Endometrial microvascular endothelial cells (primary cell): ENCODE measurements around the gene CPVL. TPM values are rescaled to one million over a fixed set of nuclear protein-coding genes. Genes with fewer than 3 reads are reported as not detected.

Experiments
- in situ Hi-C: cut with HindIII; loops from 2 replicates; pipeline ENCODE4 v1.10.0; 2017; ENCODE audit warnings: low sequenced_read_pairs, low pct_unique_long_range_greater_than_20kb; ENCODE audit errors: inconsistent ontology term
- total RNA-seq: library from RNA; depleted of rRNA; stranded (reverse); fragments of >200 nt; gene quantifications from one replicate; pipeline ENCODE4 v1.2.3, GENCODE V29; 2015; ENCODE audit errors: inconsistent ontology term

CPVL gene
- total RNA-seq, 1 donor from 2014 or later = not detected

- in situ Hi-C loops = no loop called here
Observed at GRCh38 chr7:29160080-29160479, 13.7 kb upstream of the CPVL start.

- in situ Hi-C loops = no loop called here
Observed at GRCh38 chr7:29158795-29159423, 12.6 kb upstream of the CPVL start.

GRCh38 chr7:29156907-29157452 lies 10.6 kb upstream of the CPVL start:
- in situ Hi-C loops = no loop called here

DNA sequence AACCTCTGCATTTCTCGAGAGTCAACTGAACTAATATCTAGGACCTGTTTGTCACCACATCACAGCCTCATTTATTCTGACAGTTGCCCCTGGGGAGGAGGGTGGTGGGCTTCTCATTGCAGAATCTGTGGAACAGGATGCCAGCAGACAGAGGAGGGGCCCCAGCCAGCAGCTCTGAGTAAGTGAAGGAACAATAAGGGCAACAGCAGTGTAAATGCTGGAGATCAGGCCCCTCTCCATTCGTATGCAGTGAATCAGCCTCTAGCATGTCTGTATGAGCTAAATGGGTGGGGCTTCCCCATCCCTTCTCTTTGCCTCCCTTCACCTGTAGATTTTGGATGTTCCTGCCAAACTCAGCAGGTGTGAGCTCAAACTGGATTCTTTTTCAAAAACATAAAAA lies 7.7 kb upstream of the CPVL start:
- in situ Hi-C loops = no loop called here

DNA sequence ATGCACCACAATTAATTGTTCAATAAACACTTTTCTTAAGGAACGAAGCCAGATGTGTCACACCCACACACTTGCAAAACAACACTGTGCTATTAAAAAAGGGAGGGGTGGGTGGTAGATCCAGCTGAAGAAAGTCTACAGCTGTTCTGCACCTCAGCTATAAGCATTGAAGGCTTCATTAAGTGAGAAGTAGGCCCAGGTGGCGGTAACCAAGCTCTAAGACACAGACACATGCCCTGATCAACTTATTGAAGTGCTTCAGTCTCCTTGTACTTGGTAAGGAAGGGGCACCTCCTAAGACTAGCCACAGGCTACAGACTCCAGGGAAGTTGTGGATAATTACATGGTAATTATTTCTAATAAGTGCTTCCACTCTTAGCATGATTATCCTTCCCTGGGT lies 4.5 kb upstream of the CPVL start:
- in situ Hi-C loops = no loop called here

DNA sequence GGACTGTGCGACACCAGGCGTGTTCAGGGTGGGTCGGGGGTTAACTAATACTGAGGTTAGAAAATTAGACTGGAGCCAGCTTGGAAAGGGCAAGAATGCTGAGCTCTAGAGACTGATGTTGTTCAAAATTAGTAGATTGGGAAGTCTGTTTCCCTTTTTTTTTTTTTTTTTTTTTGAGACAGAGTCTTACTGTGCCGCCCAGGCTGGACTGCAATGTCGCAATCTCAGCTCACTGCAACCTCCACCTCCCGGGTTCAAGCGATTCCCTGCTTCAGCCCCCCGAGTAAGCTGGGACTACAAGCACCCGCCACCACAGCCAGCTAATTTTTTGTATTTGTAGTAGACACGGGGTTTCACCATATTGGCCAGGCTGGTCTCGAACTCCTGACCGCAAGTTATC lies 2.7 kb upstream of the CPVL start:
- in situ Hi-C loops = no loop called here

DNA sequence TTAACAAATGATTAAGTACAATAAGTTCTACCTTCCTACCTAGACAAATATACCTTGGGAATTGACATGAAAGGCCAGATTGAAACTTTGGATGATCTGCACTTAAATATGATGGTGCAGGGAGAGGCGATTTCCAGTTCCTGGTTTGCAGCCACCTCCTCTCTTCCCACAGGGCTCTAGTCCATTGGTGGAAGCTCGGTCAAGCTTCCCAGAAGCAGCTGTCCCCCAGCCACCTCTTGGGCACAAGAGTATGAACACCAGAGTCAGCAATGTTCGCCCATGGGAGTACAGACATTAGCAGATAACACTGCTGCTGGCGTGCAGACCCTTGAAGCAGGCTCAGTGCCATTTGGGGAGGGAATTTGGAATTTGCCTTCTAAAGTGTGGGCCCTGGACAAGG lies 1.5 kb upstream of the CPVL start:
- in situ Hi-C loops = no loop called here

DNA sequence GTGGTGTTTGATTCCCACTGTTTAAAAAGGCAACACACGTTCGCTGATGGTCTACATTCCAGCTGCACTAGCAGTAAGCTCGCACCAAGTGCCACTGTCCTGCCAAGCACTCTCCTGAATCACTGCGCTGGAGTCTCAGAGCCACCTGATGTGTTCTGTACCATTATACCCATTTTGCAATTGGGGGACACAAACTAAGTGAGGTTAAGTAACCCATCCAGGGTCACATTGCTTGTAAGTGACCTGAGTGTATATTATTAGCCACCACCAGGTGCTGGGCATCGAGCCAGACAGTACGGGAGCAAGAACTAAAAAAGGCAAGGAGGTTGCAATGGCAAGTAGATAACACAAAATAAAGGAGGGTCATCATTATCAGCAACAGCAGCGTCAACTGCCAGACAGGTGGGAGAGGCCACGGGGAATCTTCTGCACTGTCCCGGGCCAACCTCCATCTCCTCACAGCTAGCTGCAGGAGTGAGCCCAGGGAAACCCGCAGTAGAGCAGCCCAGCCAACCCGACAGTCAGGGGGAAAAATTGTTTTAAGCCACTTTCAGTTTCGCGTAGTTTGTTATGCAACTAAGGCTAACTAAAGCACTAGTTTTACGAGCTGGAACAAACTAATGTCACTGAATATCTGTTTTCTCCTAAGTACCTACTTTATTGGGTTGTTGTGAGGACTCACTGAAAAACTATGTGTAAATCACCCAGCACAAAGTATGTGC lies 712 bp upstream of the CPVL start:
- in situ Hi-C loops = no loop called here

DNA sequence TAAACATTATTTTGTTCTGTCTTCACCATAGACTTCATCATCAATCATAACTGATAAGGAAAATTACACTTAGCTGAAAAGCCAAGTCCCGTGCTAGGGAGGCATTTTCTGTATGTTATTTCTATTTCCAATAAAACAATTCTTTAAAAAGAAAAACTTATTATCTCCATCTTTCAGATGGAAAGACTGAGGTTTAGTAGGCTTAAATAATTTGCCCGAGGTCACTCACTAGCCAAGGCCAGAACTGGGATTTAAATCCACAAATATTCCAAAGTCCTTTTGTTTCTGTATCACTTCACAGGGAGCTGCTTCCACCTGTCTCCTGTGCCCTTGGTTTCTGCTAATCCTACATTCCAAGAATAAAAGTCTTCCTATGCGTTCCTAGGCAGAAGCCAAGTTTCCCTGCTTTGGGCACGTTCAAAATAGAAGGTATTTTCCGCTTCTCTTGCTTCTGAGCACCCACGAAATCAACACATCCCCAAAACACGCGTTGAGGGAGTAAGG lies 732 bp downstream of the CPVL start:
- in situ Hi-C loops = no loop called here

- in situ Hi-C loops = no loop called here
Observed at GRCh38 chr7:29143751-29144150, 2.6 kb downstream of the CPVL start.

- in situ Hi-C loops = no loop called here
Observed at GRCh38 chr7:29142021-29142727, 4.2 kb downstream of the CPVL start.

DNA sequence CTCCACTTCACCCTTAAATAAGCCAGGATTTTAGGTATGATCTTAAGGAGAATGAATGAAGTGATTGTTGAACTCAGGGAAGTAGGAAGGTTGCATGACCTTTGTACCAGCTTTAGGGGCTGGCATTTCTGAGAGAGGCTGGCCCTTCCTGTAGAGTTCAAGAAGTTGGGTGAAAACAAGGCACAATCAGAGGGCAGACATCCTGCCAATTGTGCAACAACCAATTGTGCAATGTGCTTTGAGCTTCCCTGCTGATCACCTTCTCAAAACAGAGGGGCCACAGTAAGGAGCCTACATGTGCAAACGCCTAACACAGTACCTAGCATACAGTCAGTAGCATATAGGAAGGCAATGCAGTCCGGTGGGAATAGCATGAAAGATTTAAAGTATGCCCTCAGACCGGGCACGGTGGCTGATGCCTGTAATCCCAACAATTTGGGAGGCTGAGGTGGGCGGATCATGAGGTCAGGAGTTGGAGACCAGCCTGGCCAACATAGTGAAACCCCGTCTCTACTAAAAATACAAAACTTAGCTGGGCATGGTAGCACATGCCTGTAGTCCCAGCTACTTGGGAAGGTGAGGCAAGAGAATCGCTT lies 5.4 kb downstream of the CPVL start:
- in situ Hi-C loops = no loop called here

- in situ Hi-C loops = no loop called here
Observed at GRCh38 chr7:29139796-29140195, 6.5 kb downstream of the CPVL start.

- in situ Hi-C loops = no loop called here
Observed at GRCh38 chr7:29139191-29139590, 7.1 kb downstream of the CPVL start.

GRCh38 chr7:29138588-29138987 lies 7.7 kb downstream of the CPVL start:
- in situ Hi-C loops = no loop called here

- in situ Hi-C loops = no loop called here
Observed at GRCh38 chr7:29135846-29136245, 10.5 kb downstream of the CPVL start.

DNA sequence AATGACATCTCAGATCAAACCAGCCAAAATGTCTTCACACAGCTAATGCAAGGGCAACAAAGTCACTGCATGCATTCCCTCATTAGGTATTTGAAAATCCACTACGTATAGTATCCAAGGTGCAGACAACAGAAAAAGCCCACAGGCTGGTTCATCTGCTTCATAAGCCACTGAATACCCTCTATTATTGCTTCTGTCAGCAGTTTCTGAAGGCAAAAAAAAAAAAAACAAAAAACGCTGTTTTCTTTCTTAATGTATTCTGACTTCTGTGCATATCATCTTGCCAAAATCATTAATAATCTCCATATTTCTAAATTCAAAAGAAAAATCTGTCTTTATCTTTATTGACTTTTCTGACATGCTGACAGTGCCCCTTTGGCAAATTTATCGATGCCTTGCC lies 13.4 kb downstream of the CPVL start:
- in situ Hi-C loops = no loop called here

DNA sequence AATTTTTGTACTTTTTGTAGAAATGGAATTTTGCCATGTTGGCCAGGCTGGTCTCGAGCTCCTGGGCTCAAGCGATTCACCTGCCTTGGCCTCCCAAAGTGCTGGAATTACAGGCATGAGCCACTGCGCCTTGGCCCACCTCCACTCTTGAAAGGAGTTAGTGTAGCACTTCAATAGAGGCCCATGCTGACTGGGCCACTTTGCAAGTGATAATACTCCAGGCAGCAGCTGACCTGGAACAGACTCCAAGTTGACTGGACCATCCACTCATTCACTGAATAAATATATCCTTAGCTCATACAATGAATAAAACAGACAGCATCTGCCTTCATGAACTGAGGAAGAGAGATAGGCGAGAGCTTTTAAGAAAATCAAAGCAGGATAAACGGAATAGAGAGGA lies 14.7 kb downstream of the CPVL start:
- in situ Hi-C loops = no loop called here

- in situ Hi-C loops = no loop called here
Observed at GRCh38 chr7:29130096-29130495, 16.2 kb downstream of the CPVL start.
